Middle frontal gyrus (tissue), 1 donor: ENCODE measurements around the gene RNF39.

ENCODE experiments used
- DNase-seq: peaks from one replicate; pipeline ENCODE4 v3.0.0-alpha.2; 2015; ENCODE audit warnings: low spot score; ENCODE audit errors: extremely low spot score

Gene RNF39

GRCh38 chr6:30097902-30098768 lies 22.6 kb upstream of the RNF39 start:
- no peak for DNase-seq

GRCh38 chr6:30096829-30097228 lies 21.3 kb upstream of the RNF39 start:
- no peak for DNase-seq

GRCh38 chr6:30093951-30094661 lies 18.5 kb upstream of the RNF39 start:
- DNase-seq, result no peak

GRCh38 chr6:30092852-30093543 lies 17.4 kb upstream of the RNF39 start:
- no peak for DNase-seq

GRCh38 chr6:30091577-30092381 lies 16.2 kb upstream of the RNF39 start:
- no peak for DNase-seq

- DNase-seq, result no peak
Observed at GRCh38 chr6:30087876-30088275, 12.3 kb upstream of the RNF39 start.

- DNase-seq, result no peak
Observed at GRCh38 chr6:30077218-30077617, 1.6 kb upstream of the RNF39 start.

- no peak for DNase-seq
Observed at GRCh38 chr6:30075790-30076732, 492 bp upstream of the RNF39 start.

- DNase-seq, result no peak
Observed at GRCh38 chr6:30074331-30075093, 1.1 kb downstream of the RNF39 start.

- DNase-seq, result no peak
Observed at GRCh38 chr6:30073489-30074235, 1.9 kb downstream of the RNF39 start.

- DNase-seq, result no peak
Observed at GRCh38 chr6:30071858-30072257, 3.7 kb downstream of the RNF39 start.

GRCh38 chr6:30071081-30071818 lies 4.3 kb downstream of the RNF39 start:
- DNase-seq, result no peak

- DNase-seq, result no peak
Observed at GRCh38 chr6:30067460-30068139, 8.0 kb downstream of the RNF39 start.

- DNase-seq, result peak; percentile 100
Observed at GRCh38 chr6:30066577-30067459, 8.8 kb downstream of the RNF39 start, which contains the start of gene PPP1R11. Gene PPP1R11 (plus strand): TSS chr6:30067198. CDS start chr6:30067411, 213 bp downstream.

- no peak for DNase-seq
Observed at GRCh38 chr6:30066082-30066481, 9.5 kb downstream of the RNF39 start.

GRCh38 chr6:30063315-30063714 lies 12.3 kb downstream of the RNF39 start:
- DNase-seq, result no peak
